GM23248 (cell line): Measurements from ENCODE around the gene RIPPLY3. TPM values are rescaled to one million over a fixed set of nuclear protein-coding genes. Genes with fewer than 3 reads are reported as not detected.
"Not testable (repeated sequence)": the region's sequence is repeated elsewhere in the genome, so short reads cannot be mapped to it uniquely, and the experiment has no call there.

Source experiments
- DNase-seq: peaks from one replicate; pipeline ENCODE4 v3.0.0-alpha.2; 2015
- H2AFZ ChIP-seq: fragments of 200-600 bp; sonication (generic); 2 replicates; pipeline ENCODE4 v1.6.1; 2016; ENCODE audit warnings: antibody characterized with exemption
- H3F3A ChIP-seq: fragments of 200-600 bp; sonication (generic); 2 replicates; pipeline ENCODE4 v1.6.1; 2016; ENCODE audit warnings: mild to moderate bottlenecking, antibody characterized with exemption, mixed run types; ENCODE audit not compliant: insufficient read depth
- H3K27ac ChIP-seq: fragments of 200-600 bp; sonication (generic); 2 replicates; pipeline ENCODE4 v1.5.1; 2016; ENCODE audit warnings: mild to moderate bottlenecking
- H3K27me3 ChIP-seq: fragments of 200-600 bp; sonication (generic); replicated peaks from 2 replicates; pipeline ENCODE4 v1.6.1; 2016; ENCODE audit warnings: mild to moderate bottlenecking; ENCODE audit not compliant: insufficient read depth
- H3K36me3 ChIP-seq: fragments of 200-600 bp; sonication (generic); 2 replicates; pipeline ENCODE4 v1.6.1; 2016; ENCODE audit warnings: low read depth, mild to moderate bottlenecking
- H3K4me1 ChIP-seq: fragments of 200-600 bp; sonication (generic); 2 replicates; pipeline ENCODE4 v1.6.1; 2016; ENCODE audit warnings: mild to moderate bottlenecking; ENCODE audit not compliant: insufficient read depth
- H3K4me2 ChIP-seq: fragments of 200-600 bp; sonication (generic); one replicate; pipeline ENCODE4 v1.6.1; 2016; ENCODE audit warnings: mild to moderate bottlenecking; ENCODE audit not compliant: unreplicated experiment
- H3K4me3 ChIP-seq: fragments of 200-600 bp; sonication (generic); 2 replicates; pipeline ENCODE4 v1.5.1; 2016; ENCODE audit warnings: mild to moderate bottlenecking
- H3K79me2 ChIP-seq: fragments of 200-600 bp; sonication (generic); 2 replicates; pipeline ENCODE4 v1.6.1; 2016; ENCODE audit warnings: mild to moderate bottlenecking; ENCODE audit not compliant: insufficient read depth
- H3K9ac ChIP-seq: fragments of 200-600 bp; sonication (generic); 2 replicates; pipeline ENCODE4 v1.6.1; 2016; ENCODE audit warnings: mild to moderate bottlenecking
- H3K9me2 ChIP-seq: fragments of 200-600 bp; sonication (generic); 2 replicates; pipeline ENCODE4 v1.6.1; 2016; ENCODE audit warnings: mixed run types, mild to moderate bottlenecking, moderate library complexity; ENCODE audit not compliant: insufficient read depth
- H3K9me3 ChIP-seq: fragments of 200-600 bp; sonication (generic); one replicate; pipeline ENCODE4 v1.6.1; 2017; ENCODE audit warnings: low read depth
- H4K20me1 ChIP-seq: fragments of 200-600 bp; sonication (generic); 2 replicates; pipeline ENCODE4 v1.6.0; 2016; ENCODE audit not compliant: insufficient read depth
- EZH2 ChIP-seq: fragments of 200-600 bp; sonication (generic); IDR thresholded peaks from 2 replicates; pipeline ENCODE4 v1.6.1; 2018; ENCODE audit warnings: antibody characterized with exemption, mild to moderate bottlenecking; ENCODE audit not compliant: insufficient read depth, poor library complexity, severe bottlenecking
- EZH2phosphoT487 ChIP-seq: fragments of 200-600 bp; sonication (generic); IDR thresholded peaks from 2 replicates; pipeline ENCODE4 v1.6.1; 2018; ENCODE audit warnings: antibody characterized with exemption, moderate library complexity, mild to moderate bottlenecking, low read depth; ENCODE audit not compliant: insufficient read depth
- WGBS, 2 experiments: methylation state at CpG; one replicate each; pipeline ENCODE4 v1.1.6; 2015 to 2017; ENCODE audit warnings: low lambda C conversion rate in 2 of 2, low coverage in 1 of 2; ENCODE audit errors: missing lambda C conversion rate in 2 of 2; 5-methylcytosine and 5-hydroxymethylcytosine counted together
- in situ Hi-C: fragments of 300-500 bp; cut with MboI; formaldehyde crosslinking; loops from 2 replicates; pipeline ENCODE4 v1.15.0; 2020
- polyA plus RNA-seq: library from polyadenylated mRNA; unstranded; fragments of >200 nt; fragmentation: Nextera tagmentation; extraction: Ambion mirVana; gene quantifications from 2 replicates; pipeline ENCODE4 v1.2.1, GENCODE V29; 2016
- total RNA-seq: library from RNA; depleted of rRNA; stranded (reverse); fragments of >200 nt; shearing (Covaris generic); gene quantifications from 2 replicates; pipeline ENCODE4 v1.2.3, GENCODE V29; 2014

Gene RIPPLY3
- total and polyA plus RNA-seq, 2 experiments from 2014 or later: not detected

DNA sequence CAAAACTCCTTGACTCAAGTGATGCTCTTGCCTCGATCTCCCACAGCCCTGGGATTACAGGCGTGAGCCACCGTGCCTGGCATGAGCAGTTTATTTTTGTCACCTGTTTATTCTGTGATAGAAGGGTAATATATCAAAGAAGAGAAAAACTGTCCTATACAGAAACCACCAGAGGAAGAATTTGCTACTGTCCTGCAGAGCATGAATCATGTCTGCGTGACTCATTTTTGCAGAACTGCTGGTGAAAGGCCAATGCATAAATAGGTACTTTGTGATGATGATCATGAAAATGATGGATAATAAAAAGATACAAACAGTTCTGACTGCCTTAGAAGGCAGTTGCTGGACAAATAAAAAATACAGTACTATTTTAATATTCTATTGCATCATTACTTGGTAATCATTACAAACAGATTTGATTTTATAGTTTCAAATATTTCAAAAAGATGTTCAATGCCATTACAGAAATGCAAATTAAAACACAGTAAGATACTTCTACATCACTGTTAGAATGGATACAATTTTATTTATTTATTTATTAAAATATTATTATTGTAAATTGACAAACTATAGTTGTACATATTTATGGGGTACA is 26.5 kb downstream of the RIPPLY3 start:
- H3K9ac ChIP-seq: no peak overlapping the region
- no peak overlapping the region for H3K27ac ChIP-seq
- H3K4me1 ChIP-seq: 0 out of 2 replicates have a peak, but pooled peaks cover 5% of the 10 kb centered on the region
- H4K20me1 ChIP-seq: no peaks in the 10 kb centered on the region
- 5 to 7% methylated on average over 4 of the region's 4 CpGs for WGBS, 2 experiments
- in situ Hi-C loops: no loop called here
- no peaks in the 10 kb centered on the region for H3K27me3 ChIP-seq
- H3K79me2 ChIP-seq: no peaks in the 10 kb centered on the region
- peak; percentile 87 for DNase-seq
- H3K36me3 ChIP-seq: no peaks in the 10 kb centered on the region
- no peaks in the 10 kb centered on the region for H3K9me3 ChIP-seq
- no peaks in the 10 kb centered on the region for H3K9me2 ChIP-seq
- peaks cover 8% of the 10 kb centered on the region for H3F3A ChIP-seq
- no peak for TF ChIP-seq EZH2
- TF ChIP-seq EZH2phosphoT487: no peak
- H2AFZ ChIP-seq: no peak overlapping the region
- H3K4me2 ChIP-seq: peak overlapping the region; percentile 19
- no peak overlapping the region for H3K4me3 ChIP-seq

- H2AFZ ChIP-seq, H3K9me3 ChIP-seq, H3K4me3 ChIP-seq, H3K4me2 ChIP-seq, DNase-seq, H3K9me2 ChIP-seq, H3K36me3 ChIP-seq, H3K27me3 ChIP-seq, H4K20me1 ChIP-seq, H3K27ac ChIP-seq, H3K4me1 ChIP-seq, H3K79me2 ChIP-seq, in situ Hi-C loops, H3K9ac ChIP-seq, H3F3A ChIP-seq: not testable (repeated sequence)
- WGBS, 2 experiments: 64 to 66% methylated on average over 4 of the region's 4 CpGs
These were observed 27.9 kb downstream of the RIPPLY3 start for GRCh38 chr21:37034394-37034793.

- H3K4me2 ChIP-seq: no peak overlapping the region
- no peak overlapping the region for H2AFZ ChIP-seq
- H3K27me3 ChIP-seq: no peaks in the 10 kb centered on the region
- H3K9ac ChIP-seq: no peak overlapping the region
- in situ Hi-C loops: no loop called here
- DNase-seq: no peak
- no peaks in the 10 kb centered on the region for H3K9me3 ChIP-seq
- peaks cover 8% of the 10 kb centered on the region for H3F3A ChIP-seq
- 94 to 95% methylated on average over 4 of the region's 4 CpGs for WGBS, 2 experiments
- no peaks in the 10 kb centered on the region for H3K9me2 ChIP-seq
- H3K4me1 ChIP-seq: 0 out of 2 replicates have a peak, but pooled peaks cover 5% of the 10 kb centered on the region
- H3K79me2 ChIP-seq: no peaks in the 10 kb centered on the region
- no peak for TF ChIP-seq EZH2
- TF ChIP-seq EZH2phosphoT487: no peak
- H3K36me3 ChIP-seq: no peaks in the 10 kb centered on the region
- no peaks in the 10 kb centered on the region for H4K20me1 ChIP-seq
- no peak overlapping the region for H3K27ac ChIP-seq
- H3K4me3 ChIP-seq: no peak overlapping the region
These were observed 29.7 kb downstream of the RIPPLY3 start for GRCh38 chr21:37036177-37036576.

- Histone ChIP-seq H3K79me2 (no peaks in the 10 kb centered on the region), H4K20me1 (no peaks in the 10 kb centered on the region), H3K9me2 (no peaks in the 10 kb centered on the region), H3K4me1 (no peaks in the 10 kb centered on the region), H3K9me3 (no peaks in the 10 kb centered on the region), H3K4me3 (no peak overlapping the region), H3K36me3 (no peaks in the 10 kb centered on the region), H3K27ac (no peak overlapping the region), H2AFZ (no peak overlapping the region), H3K27me3 (no peaks in the 10 kb centered on the region), H3K9ac (no peak overlapping the region), H3K4me2 (no peak overlapping the region), H3F3A (no peaks in the 10 kb centered on the region)
- in situ Hi-C loops: no loop called here
- TF ChIP-seq EZH2: no peak
- no peak for TF ChIP-seq EZH2phosphoT487
- no peak for DNase-seq
- 50 to 51% methylated on average over 9 of the region's 9 CpGs for WGBS, 2 experiments
These were observed 33.0 kb downstream of the RIPPLY3 start for GRCh38 chr21:37039411-37040075.
